SK-N-SH (cell line): ENCODE data around the gene FHOD3. TPM values are rescaled to one million over a fixed set of nuclear protein-coding genes. Genes with fewer than 3 reads are reported as not detected.

Source experiments
- CTCF ChIA-PET: fragments of 300-600, 350-600 bp; formaldehyde crosslinking; extraction: SDS; loops from one replicate; lab custom pipeline; 2021; lab: Yijun Ruan, JAX
- POLR2A ChIA-PET: fragments of 350-600 bp; sonication (Branson Sonifier 250); formaldehyde crosslinking; extraction: SDS; loops from one replicate; lab custom pipeline; 2020; ENCODE audit warnings: antibody characterized with exemption, inconsistent platforms; lab: Yijun Ruan, JAX
- DNase-seq: peaks from one replicate; pipeline ENCODE4 v3.0.0; 2012
- H2AFZ ChIP-seq: fragments of 200-600 bp; sonication (generic); 2 replicates; pipeline ENCODE4 v1.8.1; 2016; ENCODE audit warnings: antibody characterized with exemption, mild to moderate bottlenecking, low read depth
- H3F3A ChIP-seq: fragments of 200-600 bp; sonication (generic); replicated peaks from 2 replicates; pipeline ENCODE3; 2016; ENCODE audit warnings: antibody characterized with exemption, mild to moderate bottlenecking; ENCODE audit not compliant: insufficient read depth
- H3K27ac ChIP-seq, 2 experiments: fragments of 200-500 bp in 1 of 2; fragments of 200-600 bp in 1 of 2; sonication (Bioruptor generic) in 1 of 2; sonication (generic), shearing (Covaris generic) in 1 of 2; 2 replicates each; pipeline versions ENCODE4 v1.5.1 to v1.6.1; 2014 to 2016; ENCODE audit warnings: low read depth in 2 of 2, inconsistent platforms in 1 of 2, low read length in 1 of 2, mild to moderate bottlenecking in 1 of 2, mixed read lengths in 1 of 2
- H3K27me3 ChIP-seq: fragments of 200-600 bp; sonication (generic), shearing (Covaris generic); 2 replicates; pipeline ENCODE4 v1.6.1; 2016; ENCODE audit warnings: mixed run types; ENCODE audit not compliant: insufficient read depth
- H3K36me3 ChIP-seq, 2 experiments: fragments of 200-500 bp in 1 of 2; fragments of 200-600 bp in 1 of 2; sonication (Bioruptor generic) in 1 of 2; sonication (generic) in 1 of 2; replicated peaks in 1 of 2; 2 replicates each; pipeline versions ENCODE3 to v1.5.1; 2014 to 2016; ENCODE audit warnings: low read length in 1 of 2, mild to moderate bottlenecking in 1 of 2; ENCODE audit not compliant: insufficient read depth in 2 of 2, control insufficient read depth in 1 of 2
- H3K4me1 ChIP-seq, 2 experiments: fragments of 200-500 bp in 1 of 2; fragments of 200-600 bp in 1 of 2; sonication (Bioruptor generic) in 1 of 2; sonication (generic), shearing (Covaris generic) in 1 of 2; 2 replicates each; pipeline versions ENCODE4 v1.5.1 to v1.6.1; 2014 to 2016; ENCODE audit warnings: low read depth in 1 of 2, low read length in 1 of 2, mixed run types in 1 of 2; ENCODE audit not compliant: insufficient read depth in 2 of 2, control insufficient read depth in 1 of 2
- H3K4me2 ChIP-seq: fragments of 200-600 bp; sonication (generic), shearing (Covaris generic); 2 replicates; pipeline ENCODE4 v1.6.1; 2017; ENCODE audit warnings: mixed run types
- H3K4me3 ChIP-seq, 2 experiments: fragments of 200-500 bp in 1 of 2; fragments of 200-600 bp in 1 of 2; sonication (Bioruptor generic) in 1 of 2; sonication (generic), shearing (Covaris generic) in 1 of 2; 2 replicates each; pipeline versions ENCODE4 v1.5.1 to v1.8.1; 2014 to 2016; ENCODE audit warnings: low read depth in 2 of 2, inconsistent platforms in 1 of 2, low read length in 1 of 2, mild to moderate bottlenecking in 1 of 2, mixed read lengths in 1 of 2, moderate library complexity in 1 of 2
- H3K79me2 ChIP-seq: fragments of 200-600 bp; sonication (generic); 2 replicates; pipeline ENCODE4 v1.8.1; 2017; ENCODE audit warnings: mild to moderate bottlenecking; ENCODE audit not compliant: insufficient read depth
- H3K9ac ChIP-seq: fragments of 200-600 bp; sonication (generic); 2 replicates; pipeline ENCODE4 v1.6.1; 2017; ENCODE audit warnings: mixed run types
- H3K9me2 ChIP-seq: fragments of 200-600 bp; sonication (generic); 2 replicates; pipeline ENCODE4 v1.6.1; 2017; ENCODE audit warnings: mixed run types
- H3K9me3 ChIP-seq: fragments of 200-600 bp; sonication (generic); 2 replicates; pipeline ENCODE4 v1.6.1; 2017; ENCODE audit warnings: mixed run types, mild to moderate bottlenecking, moderate library complexity
- H4K20me1 ChIP-seq: fragments of 200-600 bp; sonication (generic); 2 replicates; pipeline ENCODE4 v1.6.1; 2017; ENCODE audit warnings: mild to moderate bottlenecking, mixed run types; ENCODE audit not compliant: insufficient read depth
- EP300 ChIP-seq, 2 experiments: IDR thresholded peaks; 2 replicates each; pipeline versions ENCODE4 v1.4.0 to v1.6.1; 2012; ENCODE audit warnings: borderline replicate concordance in 1 of 2, low read depth in 1 of 2, low read length in 1 of 2
- FOXJ3 ChIP-seq: sonication (generic); formaldehyde crosslinking; IDR thresholded peaks from 2 replicates; pipeline ENCODE4 v1.5.1; 2020; ENCODE audit warnings: mild to moderate bottlenecking, missing genetic modification reagents
- GABPA ChIP-seq: IDR thresholded peaks from 2 replicates; pipeline ENCODE4 v1.4.0; 2012; ENCODE audit warnings: low read depth, mild to moderate bottlenecking
- GATA2 ChIP-seq: sonication (generic); formaldehyde crosslinking; IDR thresholded peaks from 2 replicates; pipeline ENCODE4 v1.5.0; 2020; ENCODE audit warnings: mild to moderate bottlenecking, missing genetic modification reagents
- JUND ChIP-seq: IDR thresholded peaks from 2 replicates; pipeline ENCODE4 v1.4.0; 2012
- MXI1 ChIP-seq: IDR thresholded peaks from 2 replicates; pipeline ENCODE4 v1.6.1; 2012; ENCODE audit warnings: mild to moderate bottlenecking, low read depth, low read length, improper control_type of control experiment
- NRF1 ChIP-seq: IDR thresholded peaks from 2 replicates; pipeline ENCODE4 v1.6.1; 2012; ENCODE audit warnings: low read depth, mild to moderate bottlenecking, low read length
- POLR2AphosphoS5 ChIP-seq: IDR thresholded peaks from 2 replicates; pipeline ENCODE4 v1.6.1; 2012; ENCODE audit warnings: low read depth, low read length
- RCOR1 ChIP-seq: fragments of 150-350 bp; IDR thresholded peaks from 2 replicates; pipeline ENCODE4 v1.6.1; 2017; ENCODE audit warnings: antibody characterized with exemption, low read length
- SIN3A ChIP-seq: IDR thresholded peaks from 2 replicates; pipeline ENCODE4 v1.6.1; 2012; ENCODE audit warnings: low read depth, mild to moderate bottlenecking, low read length, moderate library complexity, borderline replicate concordance
- TCF12 ChIP-seq: IDR thresholded peaks from 2 replicates; pipeline ENCODE4 v1.4.0; 2012
- TEAD4 ChIP-seq: IDR thresholded peaks from 2 replicates; pipeline ENCODE4 v1.4.0; 2012; ENCODE audit warnings: mild to moderate bottlenecking, borderline replicate concordance; ENCODE audit not compliant: insufficient read depth
- WGBS: methylation state at CpG from one replicate; pipeline ENCODE4 v1.1.6; 2017; ENCODE audit warnings: low lambda C conversion rate; 5-methylcytosine and 5-hydroxymethylcytosine counted together
- polyA plus RNA-seq, 3 experiments: library from polyadenylated mRNA; depleted of rRNA; stranded (reverse); fragments of >200 nt; gene quantifications; 2 replicates each; pipeline ENCODE4 v1.2.3, GENCODE V29; 2012
- TF ChIP-seq, protein P1 (sequence below): IDR thresholded peaks from 2 replicates; pipeline ENCODE4 v1.4.0; 2012; ENCODE audit warnings: low read depth, borderline replicate concordance
- TF ChIP-seq, protein P2 (sequence below): IDR thresholded peaks from 2 replicates; pipeline ENCODE4 v1.6.1; 2012; ENCODE audit warnings: mild to moderate bottlenecking, low read depth, low read length, moderate library complexity
- TF ChIP-seq, protein P3 (sequence below): fragments of 150-350 bp; IDR thresholded peaks from 2 replicates; pipeline ENCODE4 v1.6.1; 2016; ENCODE audit warnings: mild to moderate bottlenecking, low read depth, low read length
- TF ChIP-seq, protein P4 (sequence below): IDR thresholded peaks from 2 replicates; pipeline ENCODE4 v1.4.0; 2012; ENCODE audit warnings: low read depth, borderline replicate concordance
- TF ChIP-seq, protein P5 (sequence below): IDR thresholded peaks from 2 replicates; pipeline ENCODE4 v1.4.0; 2012; ENCODE audit warnings: low read depth

FHOD3 gene
- polyA plus RNA-seq, 1 of the 3 experiments (the other 2 are of a cell fraction), result 10.9 TPM

DNA sequence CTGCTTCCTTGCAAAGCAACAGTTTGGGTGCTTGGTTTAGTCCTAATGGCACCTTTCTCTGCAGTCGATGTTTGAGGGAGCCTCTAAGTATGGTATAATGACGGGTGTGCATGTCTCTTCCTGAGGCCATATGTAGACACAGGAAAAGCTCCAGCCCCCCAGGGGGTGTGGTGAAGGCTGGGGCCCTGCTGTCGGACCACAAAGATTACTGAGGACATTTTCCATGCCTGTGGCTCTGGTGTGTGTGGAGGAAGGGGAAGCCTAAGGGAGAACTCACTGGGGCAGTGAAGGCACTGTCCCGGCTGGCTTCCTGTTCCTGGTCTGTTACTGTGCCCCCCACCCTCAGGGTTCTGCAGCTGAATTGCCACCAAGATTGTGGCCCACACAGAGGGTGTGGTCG is 187.1 kb downstream of the FHOD3 start:
- TF ChIP-seq, protein P1, sequence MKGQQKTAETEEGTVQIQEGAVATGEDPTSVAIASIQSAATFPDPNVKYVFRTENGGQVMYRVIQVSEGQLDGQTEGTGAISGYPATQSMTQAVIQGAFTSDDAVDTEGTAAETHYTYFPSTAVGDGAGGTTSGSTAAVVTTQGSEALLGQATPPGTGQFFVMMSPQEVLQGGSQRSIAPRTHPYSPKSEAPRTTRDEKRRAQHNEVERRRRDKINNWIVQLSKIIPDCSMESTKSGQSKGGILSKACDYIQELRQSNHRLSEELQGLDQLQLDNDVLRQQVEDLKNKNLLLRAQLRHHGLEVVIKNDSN, result no peak
- TF ChIP-seq, protein P2, sequence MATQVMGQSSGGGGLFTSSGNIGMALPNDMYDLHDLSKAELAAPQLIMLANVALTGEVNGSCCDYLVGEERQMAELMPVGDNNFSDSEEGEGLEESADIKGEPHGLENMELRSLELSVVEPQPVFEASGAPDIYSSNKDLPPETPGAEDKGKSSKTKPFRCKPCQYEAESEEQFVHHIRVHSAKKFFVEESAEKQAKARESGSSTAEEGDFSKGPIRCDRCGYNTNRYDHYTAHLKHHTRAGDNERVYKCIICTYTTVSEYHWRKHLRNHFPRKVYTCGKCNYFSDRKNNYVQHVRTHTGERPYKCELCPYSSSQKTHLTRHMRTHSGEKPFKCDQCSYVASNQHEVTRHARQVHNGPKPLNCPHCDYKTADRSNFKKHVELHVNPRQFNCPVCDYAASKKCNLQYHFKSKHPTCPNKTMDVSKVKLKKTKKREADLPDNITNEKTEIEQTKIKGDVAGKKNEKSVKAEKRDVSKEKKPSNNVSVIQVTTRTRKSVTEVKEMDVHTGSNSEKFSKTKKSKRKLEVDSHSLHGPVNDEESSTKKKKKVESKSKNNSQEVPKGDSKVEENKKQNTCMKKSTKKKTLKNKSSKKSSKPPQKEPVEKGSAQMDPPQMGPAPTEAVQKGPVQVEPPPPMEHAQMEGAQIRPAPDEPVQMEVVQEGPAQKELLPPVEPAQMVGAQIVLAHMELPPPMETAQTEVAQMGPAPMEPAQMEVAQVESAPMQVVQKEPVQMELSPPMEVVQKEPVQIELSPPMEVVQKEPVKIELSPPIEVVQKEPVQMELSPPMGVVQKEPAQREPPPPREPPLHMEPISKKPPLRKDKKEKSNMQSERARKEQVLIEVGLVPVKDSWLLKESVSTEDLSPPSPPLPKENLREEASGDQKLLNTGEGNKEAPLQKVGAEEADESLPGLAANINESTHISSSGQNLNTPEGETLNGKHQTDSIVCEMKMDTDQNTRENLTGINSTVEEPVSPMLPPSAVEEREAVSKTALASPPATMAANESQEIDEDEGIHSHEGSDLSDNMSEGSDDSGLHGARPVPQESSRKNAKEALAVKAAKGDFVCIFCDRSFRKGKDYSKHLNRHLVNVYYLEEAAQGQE, result no peak
- no peak for TF ChIP-seq TEAD4
- no peak for TF ChIP-seq GATA2 (CRISPR knock-in tag)
- TF ChIP-seq, protein P3, sequence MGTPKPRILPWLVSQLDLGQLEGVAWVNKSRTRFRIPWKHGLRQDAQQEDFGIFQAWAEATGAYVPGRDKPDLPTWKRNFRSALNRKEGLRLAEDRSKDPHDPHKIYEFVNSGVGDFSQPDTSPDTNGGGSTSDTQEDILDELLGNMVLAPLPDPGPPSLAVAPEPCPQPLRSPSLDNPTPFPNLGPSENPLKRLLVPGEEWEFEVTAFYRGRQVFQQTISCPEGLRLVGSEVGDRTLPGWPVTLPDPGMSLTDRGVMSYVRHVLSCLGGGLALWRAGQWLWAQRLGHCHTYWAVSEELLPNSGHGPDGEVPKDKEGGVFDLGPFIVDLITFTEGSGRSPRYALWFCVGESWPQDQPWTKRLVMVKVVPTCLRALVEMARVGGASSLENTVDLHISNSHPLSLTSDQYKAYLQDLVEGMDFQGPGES, result no peak
- TF ChIP-seq MXI1, result no peak
- TF ChIP-seq, protein P4, sequence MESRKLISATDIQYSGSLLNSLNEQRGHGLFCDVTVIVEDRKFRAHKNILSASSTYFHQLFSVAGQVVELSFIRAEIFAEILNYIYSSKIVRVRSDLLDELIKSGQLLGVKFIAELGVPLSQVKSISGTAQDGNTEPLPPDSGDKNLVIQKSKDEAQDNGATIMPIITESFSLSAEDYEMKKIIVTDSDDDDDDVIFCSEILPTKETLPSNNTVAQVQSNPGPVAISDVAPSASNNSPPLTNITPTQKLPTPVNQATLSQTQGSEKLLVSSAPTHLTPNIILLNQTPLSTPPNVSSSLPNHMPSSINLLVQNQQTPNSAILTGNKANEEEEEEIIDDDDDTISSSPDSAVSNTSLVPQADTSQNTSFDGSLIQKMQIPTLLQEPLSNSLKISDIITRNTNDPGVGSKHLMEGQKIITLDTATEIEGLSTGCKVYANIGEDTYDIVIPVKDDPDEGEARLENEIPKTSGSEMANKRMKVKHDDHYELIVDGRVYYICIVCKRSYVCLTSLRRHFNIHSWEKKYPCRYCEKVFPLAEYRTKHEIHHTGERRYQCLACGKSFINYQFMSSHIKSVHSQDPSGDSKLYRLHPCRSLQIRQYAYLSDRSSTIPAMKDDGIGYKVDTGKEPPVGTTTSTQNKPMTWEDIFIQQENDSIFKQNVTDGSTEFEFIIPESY, result no peak
- TF ChIP-seq TCF12, result no peak
- no peak for TF ChIP-seq SIN3A
- no peak for TF ChIP-seq EP300 (IDR thresholded peaks at IDR 0.05; ENCODE audit: borderline replicate concordance in 1 of 2, low read depth in 1 of 2, low read length in 1 of 2)
- no peak for TF ChIP-seq POLR2AphosphoS5
- no peak for TF ChIP-seq NRF1
- TF ChIP-seq GABPA, result no peak
- TF ChIP-seq RCOR1, result no peak
- no peak for TF ChIP-seq FOXJ3 (CRISPR knock-in tag)
- TF ChIP-seq JUND, result no peak
- TF ChIP-seq, protein P5, sequence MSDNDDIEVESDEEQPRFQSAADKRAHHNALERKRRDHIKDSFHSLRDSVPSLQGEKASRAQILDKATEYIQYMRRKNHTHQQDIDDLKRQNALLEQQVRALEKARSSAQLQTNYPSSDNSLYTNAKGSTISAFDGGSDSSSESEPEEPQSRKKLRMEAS, result no peak
- POLR2A ChIA-PET, result no interaction called here
- Histone ChIP-seq H3K9ac (no peak overlapping the region), H3K27me3 (no peaks in the 10 kb centered on the region), H3K79me2 (no peaks in the 10 kb centered on the region), H3K36me3 (no peaks in the 10 kb centered on the region), H3K27ac (no peak overlapping the region), H3F3A (no peaks in the 10 kb centered on the region), H3K9me2 (no peaks in the 10 kb centered on the region), H3K9me3 (no peaks in the 10 kb centered on the region), H2AFZ (no peak overlapping the region), H3K4me1 (peaks cover 0 to 6% of the 10 kb centered on the region in 2 experiments; a peak in 1 of 4 replicates), H4K20me1 (no peaks in the 10 kb centered on the region), H3K4me2 (no peak overlapping the region), H3K4me3 (no peak overlapping the region)
- DNase-seq, result no peak
- 61% methylated on average over 4 of the region's 5 CpGs for WGBS
- CTCF ChIA-PET, result no interaction called here
